Activated naive CD8-positive, alpha-beta T cell (primary cell): ENCODE results near the gene PRKCB.
A peak's percentile ranks its signal among the peaks of the same experiment; 100 is the strongest.

Experiments
- H3K27ac Mint-ChIP-seq: one replicate; pipeline ENCODE4 v1.8.0; 2021; ENCODE audit warnings: mixed read lengths
- H3K27me3 Mint-ChIP-seq: one replicate; pipeline ENCODE4 v1.8.0; 2021; ENCODE audit warnings: mixed read lengths
- H3K36me3 Mint-ChIP-seq: one replicate; pipeline ENCODE4 v1.8.0; 2021; ENCODE audit warnings: mixed read lengths
- H3K4me1 Mint-ChIP-seq: one replicate; pipeline ENCODE4 v1.8.0; 2021; ENCODE audit warnings: low read depth, mixed read lengths
- H3K4me3 Mint-ChIP-seq: one replicate; pipeline ENCODE4 v1.8.0; 2021; ENCODE audit warnings: mild to moderate bottlenecking, mixed read lengths
- H3K9me3 Mint-ChIP-seq: one replicate; pipeline ENCODE4 v1.8.0; 2021; ENCODE audit warnings: low read depth, mixed read lengths

Gene PRKCB

GRCh38 chr16:23835390-23836077 is at the start of gene PRKCB:
TSS of gene PRKCB (plus strand) at chr16:23835983.
- Mint-ChIP-seq H3K4me1 (peaks cover 59% of the 10 kb centered on the region), H3K36me3 (peaks cover 5% of the 10 kb centered on the region), H3K9me3 (peaks cover 3% of the 10 kb centered on the region), H3K4me3 (peak within 1 kb of the TSS; percentile 97), H3K27ac (peak within 1 kb of the TSS; percentile 91), H3K27me3 (no peaks in the 10 kb centered on the region)

DNA sequence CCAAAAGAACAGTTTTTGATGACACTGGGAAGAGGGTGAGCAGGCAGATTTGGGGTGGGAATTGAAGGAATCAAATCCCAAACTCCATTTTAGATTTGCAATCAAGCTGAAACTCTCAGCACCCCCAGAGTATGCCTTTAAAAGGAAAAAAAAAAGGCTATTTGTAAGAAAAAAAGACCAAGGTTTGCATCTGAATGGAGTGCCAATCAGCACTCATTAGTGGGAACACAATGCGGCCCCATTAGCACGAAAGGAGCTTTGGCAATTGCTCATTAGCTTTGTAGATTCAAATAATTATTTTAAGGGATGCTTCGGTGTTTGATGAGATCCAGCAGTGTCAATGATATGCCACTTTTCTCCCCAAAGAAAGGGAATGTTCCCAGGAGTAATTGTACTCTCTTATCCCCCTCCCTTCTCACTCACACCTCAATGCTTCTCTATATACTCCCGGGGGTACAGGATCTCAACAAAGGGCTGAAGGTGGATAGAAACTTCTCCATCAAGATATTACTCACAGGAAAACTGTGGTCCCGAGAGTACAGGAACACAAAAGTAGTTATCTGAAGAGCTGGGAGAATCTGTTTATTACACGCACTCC is 48.7 kb upstream of the PRKCB start:
- Mint-ChIP-seq H3K27me3 (peaks cover 5% of the 10 kb centered on the region), H3K4me3 (no peak overlapping the region), H3K27ac (no peak overlapping the region), H3K9me3 (no peaks in the 10 kb centered on the region), H3K4me1 (no peaks in the 10 kb centered on the region), H3K36me3 (no peaks in the 10 kb centered on the region)

DNA sequence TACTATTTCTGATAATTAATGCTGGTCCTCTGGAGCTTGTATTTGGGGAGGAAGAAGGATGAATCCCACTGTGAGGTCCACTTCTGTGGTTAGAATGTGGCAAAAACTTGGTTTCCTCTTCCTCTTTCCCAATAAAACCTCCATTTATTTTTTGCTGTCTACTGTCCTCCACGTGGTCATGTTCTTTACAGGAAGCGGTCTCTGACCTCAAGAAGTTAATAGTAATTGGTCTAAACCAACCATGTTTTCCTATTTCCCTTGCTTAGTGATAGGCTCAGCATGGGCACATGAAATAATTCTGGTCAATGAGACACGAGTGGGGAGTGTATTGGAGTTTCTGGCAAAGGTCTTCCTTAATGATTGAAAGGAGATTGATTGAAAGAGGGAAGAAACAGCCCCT is 47.1 kb upstream of the PRKCB start:
- Mint-ChIP-seq H3K9me3 (no peaks in the 10 kb centered on the region), H3K27me3 (peaks cover 1% of the 10 kb centered on the region), H3K27ac (no peak overlapping the region), H3K4me1 (no peaks in the 10 kb centered on the region), H3K36me3 (no peaks in the 10 kb centered on the region), H3K4me3 (no peak overlapping the region)

DNA sequence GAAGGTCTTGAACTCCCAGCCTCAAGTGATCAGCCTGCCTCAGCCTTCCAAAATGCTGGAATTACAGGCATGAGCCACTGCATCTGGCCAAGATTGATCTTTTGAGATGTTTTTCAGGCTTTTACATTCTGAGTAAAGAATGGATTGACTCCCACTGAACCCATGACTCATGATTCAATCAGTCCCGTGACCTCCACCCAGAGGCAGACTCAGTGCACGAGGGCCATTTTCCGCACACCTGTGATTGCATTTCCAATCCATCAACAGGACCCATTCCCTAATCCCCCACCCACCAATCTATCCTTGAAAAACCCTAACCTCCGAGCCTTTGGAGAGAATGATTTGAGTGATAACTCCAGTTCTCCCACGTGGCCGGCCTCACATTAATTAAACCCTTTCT is 40.4 kb upstream of the PRKCB start:
- Mint-ChIP-seq H3K36me3 (no peaks in the 10 kb centered on the region), H3K27ac (no peak overlapping the region), H3K4me3 (no peak overlapping the region), H3K9me3 (no peaks in the 10 kb centered on the region), H3K27me3 (no peaks in the 10 kb centered on the region), H3K4me1 (peaks cover 1% of the 10 kb centered on the region)

GRCh38 chr16:23796941-23797340 is 38.8 kb upstream of the PRKCB start:
- Mint-ChIP-seq H3K27me3 (no peaks in the 10 kb centered on the region), H3K4me3 (no peak overlapping the region), H3K4me1 (peaks cover 2% of the 10 kb centered on the region), H3K27ac (no peak overlapping the region), H3K36me3 (no peaks in the 10 kb centered on the region), H3K9me3 (no peaks in the 10 kb centered on the region)

GRCh38 chr16:23801378-23801777 is 34.4 kb upstream of the PRKCB start:
- H3K36me3 Mint-ChIP-seq = no peaks in the 10 kb centered on the region
- no peaks in the 10 kb centered on the region for H3K9me3 Mint-ChIP-seq
- H3K4me3 Mint-ChIP-seq = no peak overlapping the region
- no peak overlapping the region for H3K27ac Mint-ChIP-seq
- peaks cover 14% of the 10 kb centered on the region for H3K4me1 Mint-ChIP-seq
- no peaks in the 10 kb centered on the region for H3K27me3 Mint-ChIP-seq

DNA sequence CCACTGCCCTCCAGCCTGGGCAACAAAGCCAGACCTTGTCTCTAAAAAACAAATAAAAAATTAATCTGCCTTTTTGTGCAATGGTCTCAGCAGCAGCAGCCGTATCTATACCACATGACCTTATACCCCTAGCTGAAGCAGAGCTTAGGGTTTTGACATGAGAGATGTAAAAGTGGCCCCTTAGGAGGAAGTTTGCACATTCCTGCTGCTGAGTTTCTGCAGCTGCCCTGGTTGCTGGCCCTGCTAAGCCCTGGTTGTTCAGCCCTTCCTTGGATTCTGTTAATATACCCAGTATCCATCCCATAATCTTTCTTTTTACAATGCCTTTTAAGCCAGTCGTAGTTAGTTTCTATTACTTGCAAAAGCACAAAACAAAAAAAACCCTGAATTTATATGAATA is 33.0 kb upstream of the PRKCB start:
- Mint-ChIP-seq H3K9me3 (no peaks in the 10 kb centered on the region), H3K36me3 (no peaks in the 10 kb centered on the region), H3K4me1 (peaks cover 14% of the 10 kb centered on the region), H3K27ac (no peak overlapping the region), H3K4me3 (no peak overlapping the region), H3K27me3 (no peaks in the 10 kb centered on the region)

DNA sequence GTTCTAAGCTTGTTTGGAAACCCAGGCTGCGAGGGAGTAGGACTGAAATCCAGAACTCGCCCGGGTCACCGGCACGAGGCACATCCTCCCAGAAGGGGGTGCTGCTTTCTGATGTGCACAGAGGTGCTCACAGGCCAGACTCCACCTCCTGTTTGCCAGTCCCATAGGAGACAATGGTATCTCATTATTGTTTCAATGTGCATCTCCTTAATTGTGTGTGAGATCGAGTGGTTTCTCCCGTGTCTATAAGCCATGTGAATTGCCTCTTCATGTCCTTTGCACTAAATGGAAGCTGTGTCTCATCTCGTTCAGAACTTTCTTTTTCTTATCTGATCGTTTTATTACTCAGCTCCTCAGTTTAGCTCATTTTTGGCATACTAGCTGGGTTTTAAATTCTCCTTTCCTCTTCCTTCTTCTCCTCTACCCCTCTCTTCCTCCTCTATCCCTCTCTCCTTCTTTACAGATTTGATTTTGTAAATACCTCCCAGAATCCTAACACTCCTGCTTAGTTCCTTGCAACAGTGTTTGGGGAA is 32.1 kb upstream of the PRKCB start:
- Mint-ChIP-seq H3K36me3 (no peaks in the 10 kb centered on the region), H3K4me1 (peaks cover 14% of the 10 kb centered on the region), H3K27me3 (no peaks in the 10 kb centered on the region), H3K9me3 (no peaks in the 10 kb centered on the region), H3K4me3 (peak overlapping the region; percentile 15), H3K27ac (peak overlapping the region; percentile 68)

DNA sequence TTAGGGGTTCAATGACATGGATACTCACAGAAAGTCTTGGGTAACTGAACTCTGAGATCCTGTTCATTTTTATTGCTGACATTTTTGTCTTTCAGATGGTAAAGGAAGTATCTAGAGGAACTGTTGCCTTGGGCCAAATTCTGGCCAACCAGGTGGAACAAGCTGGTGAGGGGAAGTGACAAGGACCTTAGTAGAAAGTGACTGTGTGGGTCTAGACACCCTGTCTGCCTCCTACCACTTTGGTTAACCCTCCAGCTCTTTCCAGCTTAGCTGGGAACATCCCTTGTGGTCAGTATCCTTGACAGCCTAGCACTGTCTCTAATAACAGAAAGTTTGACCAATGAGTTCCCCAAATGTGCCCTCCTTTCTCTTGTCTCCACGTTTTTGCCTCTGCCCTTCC is 28.8 kb upstream of the PRKCB start:
- Mint-ChIP-seq H3K36me3 (no peaks in the 10 kb centered on the region), H3K4me1 (peaks cover 11% of the 10 kb centered on the region), H3K27me3 (no peaks in the 10 kb centered on the region), H3K4me3 (no peak overlapping the region), H3K27ac (no peak overlapping the region), H3K9me3 (no peaks in the 10 kb centered on the region)

GRCh38 chr16:23821467-23821866 is 14.3 kb upstream of the PRKCB start:
- peaks cover 17% of the 10 kb centered on the region for H3K4me1 Mint-ChIP-seq
- H3K9me3 Mint-ChIP-seq = no peaks in the 10 kb centered on the region
- H3K27me3 Mint-ChIP-seq = no peaks in the 10 kb centered on the region
- H3K27ac Mint-ChIP-seq = no peak overlapping the region
- H3K4me3 Mint-ChIP-seq = no peak overlapping the region
- no peaks in the 10 kb centered on the region for H3K36me3 Mint-ChIP-seq

- H3K36me3 Mint-ChIP-seq = no peaks in the 10 kb centered on the region
- no peak overlapping the region for H3K4me3 Mint-ChIP-seq
- peaks cover 24% of the 10 kb centered on the region for H3K4me1 Mint-ChIP-seq
- H3K27ac Mint-ChIP-seq = no peak overlapping the region
- no peaks in the 10 kb centered on the region for H3K27me3 Mint-ChIP-seq
- H3K9me3 Mint-ChIP-seq = no peaks in the 10 kb centered on the region
Observed at GRCh38 chr16:23821875-23822688, 13.7 kb upstream of the PRKCB start.

DNA sequence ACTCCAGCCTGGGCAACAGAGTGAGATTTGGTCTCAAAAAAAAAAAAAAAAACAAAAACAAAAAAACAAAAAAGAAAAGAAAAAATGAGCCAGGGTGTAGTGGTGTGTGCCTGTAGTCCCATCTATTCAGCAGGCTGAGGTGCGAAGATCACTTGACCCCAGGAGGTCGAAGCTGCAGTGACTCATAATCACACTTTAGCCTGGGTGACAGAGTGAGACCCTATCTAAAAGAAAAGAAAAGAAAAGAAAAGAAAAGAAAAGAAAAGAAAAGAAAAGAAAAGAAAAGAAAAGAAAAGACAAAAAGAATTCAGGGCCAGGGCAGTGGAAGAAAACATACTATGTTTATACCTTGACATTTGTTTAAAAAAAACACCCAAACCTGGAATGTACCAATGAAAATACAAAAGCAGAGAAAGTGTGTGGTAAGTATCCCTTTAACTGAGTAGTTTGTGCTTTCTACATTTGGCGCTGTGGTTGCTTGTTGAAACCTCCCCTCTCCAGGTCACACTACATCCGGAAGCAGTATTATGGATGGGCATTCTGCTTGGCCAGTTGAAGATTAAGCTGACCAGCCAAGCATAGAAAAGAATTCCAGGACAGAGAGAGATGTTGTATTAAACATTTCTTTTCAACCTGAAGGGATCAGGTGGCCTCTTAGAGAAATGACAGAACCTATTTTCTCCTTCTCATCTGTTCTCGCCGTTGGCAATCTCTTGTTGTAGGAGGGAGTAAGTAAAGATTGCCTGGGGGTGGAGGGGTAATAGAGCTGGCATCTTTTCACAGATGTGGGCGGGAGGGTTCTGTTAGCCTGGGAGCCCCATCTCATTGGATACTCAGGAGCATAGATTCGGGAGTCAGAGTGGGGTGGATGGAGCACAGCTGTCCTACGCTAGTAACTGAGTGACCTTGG is 12.1 kb upstream of the PRKCB start:
- Mint-ChIP-seq H3K4me1 (peaks cover 32% of the 10 kb centered on the region), H3K27ac (peak overlapping the region; percentile 50), H3K36me3 (no peaks in the 10 kb centered on the region), H3K9me3 (no peaks in the 10 kb centered on the region), H3K4me3 (no peak overlapping the region), H3K27me3 (no peaks in the 10 kb centered on the region)

DNA sequence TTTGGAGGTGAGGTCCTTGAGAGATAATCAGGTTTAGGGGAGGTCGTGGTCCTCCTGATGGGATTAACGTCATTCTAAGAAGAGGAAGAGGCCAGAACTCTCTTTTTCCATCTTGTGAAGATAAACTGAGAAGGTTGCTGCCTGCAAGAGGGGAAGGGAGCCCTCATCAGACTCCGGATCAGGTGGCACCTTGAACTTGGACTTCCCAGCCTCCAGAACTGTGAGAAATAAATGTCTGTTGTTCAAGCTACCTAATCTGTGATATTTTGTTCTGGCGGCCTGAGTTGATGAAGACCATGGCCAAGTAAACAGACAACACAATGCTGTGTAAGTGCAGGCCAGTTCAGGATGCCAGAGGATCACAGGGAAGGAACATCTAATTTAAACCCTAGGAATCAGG is 10.9 kb upstream of the PRKCB start:
- no peak overlapping the region for H3K4me3 Mint-ChIP-seq
- peak overlapping the region; percentile 59 for H3K27ac Mint-ChIP-seq
- peaks cover 33% of the 10 kb centered on the region for H3K4me1 Mint-ChIP-seq
- H3K9me3 Mint-ChIP-seq = no peaks in the 10 kb centered on the region
- no peaks in the 10 kb centered on the region for H3K36me3 Mint-ChIP-seq
- H3K27me3 Mint-ChIP-seq = no peaks in the 10 kb centered on the region

GRCh38 chr16:23826528-23827045 is 9.2 kb upstream of the PRKCB start:
- Mint-ChIP-seq H3K27me3 (no peaks in the 10 kb centered on the region), H3K27ac (peak overlapping the region; percentile 91), H3K4me3 (peak overlapping the region; percentile 65), H3K36me3 (peaks cover 5% of the 10 kb centered on the region), H3K9me3 (peaks cover 7% of the 10 kb centered on the region), H3K4me1 (peaks cover 33% of the 10 kb centered on the region)
